IPS-18a (cell line): ENCODE measurements around the gene TMEM204.

Experiments used
- H3K27ac ChIP-seq: one replicate; pipeline ENCODE4 v1.5.1; 2013; ENCODE audit warnings: low read length
- H3K27me3 ChIP-seq: one replicate; pipeline ENCODE4 v1.6.1; 2013; ENCODE audit warnings: mild to moderate bottlenecking, low read length; ENCODE audit not compliant: control insufficient read depth, insufficient read depth
- H3K36me3 ChIP-seq: one replicate; pipeline ENCODE4 v1.6.1; 2013; ENCODE audit warnings: low read depth, low read length; ENCODE audit not compliant: control insufficient read depth
- H3K4me1 ChIP-seq: one replicate; pipeline ENCODE4 v1.6.1; 2013; ENCODE audit warnings: low read depth, low read length; ENCODE audit not compliant: control insufficient read depth
- H3K4me3 ChIP-seq: one replicate; pipeline ENCODE4 v1.5.1; 2013; ENCODE audit warnings: low read length
- H3K9ac ChIP-seq: one replicate; pipeline ENCODE4 v1.6.1; 2013; ENCODE audit warnings: mild to moderate bottlenecking, low read length, moderate library complexity
- H3K9me3 ChIP-seq: one replicate; pipeline ENCODE4 v1.6.1; 2013; ENCODE audit warnings: low read depth, low read length; ENCODE audit not compliant: control insufficient read depth

The TMEM204 gene

GRCh38 chr16:1546430-1546829, 13.0 kb downstream of the TMEM204 start:
- no peak overlapping the region for H3K4me3 ChIP-seq
- no peaks in the 10 kb centered on the region for H3K9me3 ChIP-seq
- H3K9ac ChIP-seq = no peak overlapping the region
- H3K4me1 ChIP-seq = no peaks in the 10 kb centered on the region
- H3K36me3 ChIP-seq = no peaks in the 10 kb centered on the region
- H3K27me3 ChIP-seq = no peaks in the 10 kb centered on the region
- H3K27ac ChIP-seq = no peak overlapping the region

GRCh38 chr16:1548233-1548632, 14.8 kb downstream of the TMEM204 start:
- H3K36me3 ChIP-seq = no peaks in the 10 kb centered on the region
- H3K27ac ChIP-seq = no peak overlapping the region
- no peak overlapping the region for H3K9ac ChIP-seq
- H3K4me3 ChIP-seq = no peak overlapping the region
- no peaks in the 10 kb centered on the region for H3K9me3 ChIP-seq
- H3K27me3 ChIP-seq = no peaks in the 10 kb centered on the region
- no peaks in the 10 kb centered on the region for H3K4me1 ChIP-seq

GRCh38 chr16:1548727-1549126, 15.3 kb downstream of the TMEM204 start:
- H3K9ac ChIP-seq = no peak overlapping the region
- no peaks in the 10 kb centered on the region for H3K9me3 ChIP-seq
- no peak overlapping the region for H3K27ac ChIP-seq
- no peaks in the 10 kb centered on the region for H3K36me3 ChIP-seq
- H3K4me1 ChIP-seq = no peaks in the 10 kb centered on the region
- no peaks in the 10 kb centered on the region for H3K27me3 ChIP-seq
- H3K4me3 ChIP-seq = no peak overlapping the region

- no peak overlapping the region for H3K9ac ChIP-seq
- no peak overlapping the region for H3K27ac ChIP-seq
- peaks cover 2% of the 10 kb centered on the region for H3K36me3 ChIP-seq
- H3K4me1 ChIP-seq = no peaks in the 10 kb centered on the region
- H3K4me3 ChIP-seq = no peak overlapping the region
- H3K27me3 ChIP-seq = no peaks in the 10 kb centered on the region
- H3K9me3 ChIP-seq = no peaks in the 10 kb centered on the region
Measured at GRCh38 chr16:1550069-1550468, 16.6 kb downstream of the TMEM204 start.

- no peak overlapping the region for H3K9ac ChIP-seq
- H3K4me3 ChIP-seq = no peak overlapping the region
- H3K27me3 ChIP-seq = no peaks in the 10 kb centered on the region
- peaks cover 6% of the 10 kb centered on the region for H3K36me3 ChIP-seq
- no peak overlapping the region for H3K27ac ChIP-seq
- no peaks in the 10 kb centered on the region for H3K9me3 ChIP-seq
- H3K4me1 ChIP-seq = no peaks in the 10 kb centered on the region
Measured at GRCh38 chr16:1550696-1551095, 17.2 kb downstream of the TMEM204 start.

GRCh38 chr16:1551166-1551565, 17.7 kb downstream of the TMEM204 start:
- Histone ChIP-seq H3K4me3 (no peak overlapping the region), H3K27ac (no peak overlapping the region), H3K27me3 (no peaks in the 10 kb centered on the region), H3K9ac (no peak overlapping the region), H3K4me1 (no peaks in the 10 kb centered on the region), H3K9me3 (no peaks in the 10 kb centered on the region), H3K36me3 (peaks cover 6% of the 10 kb centered on the region)

GRCh38 chr16:1552129-1552528, 18.7 kb downstream of the TMEM204 start:
- H3K36me3 ChIP-seq = peaks cover 7% of the 10 kb centered on the region
- H3K4me3 ChIP-seq = no peak overlapping the region
- no peak overlapping the region for H3K27ac ChIP-seq
- H3K9ac ChIP-seq = no peak overlapping the region
- H3K27me3 ChIP-seq = no peaks in the 10 kb centered on the region
- H3K9me3 ChIP-seq = no peaks in the 10 kb centered on the region
- H3K4me1 ChIP-seq = no peaks in the 10 kb centered on the region

- H3K27me3 ChIP-seq = no peaks in the 10 kb centered on the region
- H3K9me3 ChIP-seq = no peaks in the 10 kb centered on the region
- peaks cover 9% of the 10 kb centered on the region for H3K36me3 ChIP-seq
- no peak overlapping the region for H3K27ac ChIP-seq
- no peaks in the 10 kb centered on the region for H3K4me1 ChIP-seq
- H3K4me3 ChIP-seq = no peak overlapping the region
- no peak overlapping the region for H3K9ac ChIP-seq
Measured at GRCh38 chr16:1553946-1554825, 20.7 kb downstream of the TMEM204 start.

- Histone ChIP-seq H3K9me3 (no peaks in the 10 kb centered on the region), H3K4me1 (no peaks in the 10 kb centered on the region), H3K36me3 (peaks cover 14% of the 10 kb centered on the region), H3K27me3 (no peaks in the 10 kb centered on the region), H3K27ac (no peak overlapping the region), H3K9ac (no peak overlapping the region), H3K4me3 (no peak overlapping the region)
Measured at GRCh38 chr16:1554826-1555445, 21.5 kb downstream of the TMEM204 start.

- Histone ChIP-seq H3K9me3 (no peaks in the 10 kb centered on the region), H3K4me3 (no peak overlapping the region), H3K27me3 (no peaks in the 10 kb centered on the region), H3K9ac (no peak overlapping the region), H3K4me1 (no peaks in the 10 kb centered on the region), H3K36me3 (peaks cover 27% of the 10 kb centered on the region), H3K27ac (no peak overlapping the region)
Measured at GRCh38 chr16:1556254-1556653, 22.8 kb downstream of the TMEM204 start.

GRCh38 chr16:1557074-1557473, 23.6 kb downstream of the TMEM204 start:
- Histone ChIP-seq H3K27ac (no peak overlapping the region), H3K9ac (no peak overlapping the region), H3K27me3 (no peaks in the 10 kb centered on the region), H3K9me3 (no peaks in the 10 kb centered on the region), H3K36me3 (peaks cover 34% of the 10 kb centered on the region), H3K4me1 (no peaks in the 10 kb centered on the region), H3K4me3 (no peak overlapping the region)

- Histone ChIP-seq H3K9ac (no peak overlapping the region), H3K27me3 (no peaks in the 10 kb centered on the region), H3K4me1 (no peaks in the 10 kb centered on the region), H3K4me3 (no peak overlapping the region), H3K9me3 (no peaks in the 10 kb centered on the region), H3K36me3 (peaks cover 34% of the 10 kb centered on the region), H3K27ac (no peak overlapping the region)
Measured at GRCh38 chr16:1557576-1557975, 24.1 kb downstream of the TMEM204 start.
